NB4 (cell line): ENCODE measurements around the gene DHX57.

Experiments used
- CTCF ChIP-seq: IDR thresholded peaks from one replicate; pipeline ENCODE4 v1.5.1; 2012; ENCODE audit warnings: low read depth, low read length
- MAX ChIP-seq: IDR thresholded peaks from 2 replicates; pipeline ENCODE4 v1.6.1; 2011; ENCODE audit warnings: low read depth, low read length

GRCh38 chr2:38815936-38816335, 59.8 kb downstream of the DHX57 start:
- TF ChIP-seq CTCF (no peak), MAX (no peak)
